Vagina (tissue), 2 donors: ENCODE measurements around the gene CYB5R3. TPM values are rescaled to one million over a fixed set of nuclear protein-coding genes. Genes with fewer than 3 reads are reported as not detected.
A peak's percentile ranks its signal among the peaks of the same experiment; 100 is the strongest.

Experiments
- DNase-seq, 2 donors: peaks; one replicate each; pipeline ENCODE4 v3.0.0-alpha.2; 2017; ENCODE audit errors: extremely low spot score in 2 of 2
- H3K27ac ChIP-seq: fragments of 200-600 bp; sonication (generic); one replicate; pipeline ENCODE4 v1.5.1; 2019
- H3K27me3 ChIP-seq: fragments of 200-600 bp; sonication (generic); one replicate; pipeline ENCODE4 v1.5.1; 2019
- H3K36me3 ChIP-seq, 2 donors: fragments of 200-600 bp; sonication (generic); one replicate each; pipeline ENCODE4 v1.5.1; 2017 to 2019
- H3K4me1 ChIP-seq: fragments of 200-600 bp; sonication (generic); one replicate; pipeline ENCODE4 v1.5.1; 2019
- H3K4me3 ChIP-seq, 2 donors: fragments of 200-600 bp; sonication (generic); 1 replicate in 1 of 2; 2 replicates in 1 of 2; pipeline ENCODE4 v1.5.1; 2016 to 2019
- H3K9me3 ChIP-seq: fragments of 200-600 bp; sonication (generic); one replicate; pipeline ENCODE4 v1.5.1; 2019
- CTCF ChIP-seq, 3 experiments: fragments of 450-650 bp in 2 of 3; fragments of 200-600 bp in 1 of 3; sonication (generic) in 1 of 3; IDR thresholded peaks; one replicate each; pipeline ENCODE4 v1.5.1; 2017 to 2019; ENCODE audit warnings: antibody characterized with exemption in 3 of 3, mild to moderate bottlenecking in 2 of 3, moderate library complexity in 2 of 3
- POLR2A ChIP-seq, 2 donors: fragments of 450-650 bp; IDR thresholded peaks; one replicate each; pipeline ENCODE4 v1.6.1; 2017; ENCODE audit warnings: antibody characterized with exemption in 2 of 2, mild to moderate bottlenecking in 2 of 2, moderate library complexity in 2 of 2
- POLR2AphosphoS5 ChIP-seq, 2 donors: sonication (generic); formaldehyde crosslinking; IDR thresholded peaks; one replicate each; pipeline ENCODE4 v1.9.0; 2017; ENCODE audit warnings: antibody characterized with exemption in 2 of 2, mild to moderate bottlenecking in 2 of 2, low read depth in 1 of 2; ENCODE audit not compliant: insufficient read depth in 1 of 2
- intact Hi-C: fragments of 100-400 bp; cut with DNase I; formaldehyde crosslinking; loops from one replicate; pipeline ENCODE4 v1.15.1; 2023
- total RNA-seq: library from RNA; depleted of rRNA; stranded (reverse); fragments of >200 nt; gene quantifications from one replicate; pipeline ENCODE4 v1.2.3, GENCODE V29; 2016

Gene CYB5R3
- total RNA-seq, 1 donor from 2014 or later: 174 TPM

- Histone ChIP-seq H3K4me1 (peaks cover 35% of the 10 kb centered on the region), H3K36me3 (peaks cover 0 to 81% of the 10 kb centered on the region in 2 donors), H3K9me3 (no peaks in the 10 kb centered on the region), H3K27me3 (no peaks in the 10 kb centered on the region), H3K27ac (no peak overlapping the region), H3K4me3 (no peak overlapping the region)
- no peak for DNase-seq
- intact Hi-C loops: no loop called here
- no peak for TF ChIP-seq POLR2A (IDR thresholded peaks at IDR 0.05)
- no peak for TF ChIP-seq CTCF (IDR thresholded peaks at IDR 0.05)
- no peak for TF ChIP-seq POLR2AphosphoS5 (IDR thresholded peaks at IDR 0.05; ENCODE audit: insufficient read depth in 1 of 2, low read depth in 1 of 2)
These were observed 22.8 kb downstream of the CYB5R3 start for GRCh38 chr22:42626431-42626830.

GRCh38 chr22:42625416-42625815 lies 23.8 kb downstream of the CYB5R3 start:
- H3K9me3 ChIP-seq: no peaks in the 10 kb centered on the region
- peaks cover 0 to 71% of the 10 kb centered on the region in 2 donors for H3K36me3 ChIP-seq
- no peaks in the 10 kb centered on the region for H3K27me3 ChIP-seq
- no peak for DNase-seq
- H3K4me1 ChIP-seq: peaks cover 39% of the 10 kb centered on the region
- no peak overlapping the region for H3K4me3 ChIP-seq
- intact Hi-C loops: no loop called here
- no peak for TF ChIP-seq CTCF (IDR thresholded peaks at IDR 0.05)
- no peak for TF ChIP-seq POLR2A (IDR thresholded peaks at IDR 0.05)
- no peak for TF ChIP-seq POLR2AphosphoS5 (IDR thresholded peaks at IDR 0.05; ENCODE audit: insufficient read depth in 1 of 2, low read depth in 1 of 2)
- no peak overlapping the region for H3K27ac ChIP-seq

- no peak for DNase-seq
- Histone ChIP-seq H3K36me3 (peaks cover 0 to 66% of the 10 kb centered on the region in 2 donors), H3K27ac (peak overlapping the region; percentile 75), H3K4me1 (peaks cover 47% of the 10 kb centered on the region), H3K9me3 (no peaks in the 10 kb centered on the region), H3K27me3 (no peaks in the 10 kb centered on the region), H3K4me3 (no peak overlapping the region)
- intact Hi-C loops: no loop called here
- TF ChIP-seq POLR2A (IDR thresholded peaks at IDR 0.05): no peak
- no peak for TF ChIP-seq CTCF (IDR thresholded peaks at IDR 0.05)
- no peak for TF ChIP-seq POLR2AphosphoS5 (IDR thresholded peaks at IDR 0.05; ENCODE audit: insufficient read depth in 1 of 2, low read depth in 1 of 2)
These were observed 24.6 kb downstream of the CYB5R3 start for GRCh38 chr22:42624551-42625106.

GRCh38 chr22:42623756-42624441 lies 25.3 kb downstream of the CYB5R3 start:
- DNase-seq: no peak
- intact Hi-C loops: no loop called here
- peaks cover 52% of the 10 kb centered on the region for H3K4me1 ChIP-seq
- no peak overlapping the region for H3K4me3 ChIP-seq
- no peak for TF ChIP-seq POLR2A (IDR thresholded peaks at IDR 0.05)
- no peak for TF ChIP-seq CTCF (IDR thresholded peaks at IDR 0.05)
- TF ChIP-seq POLR2AphosphoS5 (IDR thresholded peaks at IDR 0.05; ENCODE audit: insufficient read depth in 1 of 2, low read depth in 1 of 2): no peak
- peak overlapping the region; percentile 75 for H3K27ac ChIP-seq
- no peaks in the 10 kb centered on the region for H3K9me3 ChIP-seq
- no peaks in the 10 kb centered on the region for H3K27me3 ChIP-seq
- H3K36me3 ChIP-seq: peaks cover 0 to 66% of the 10 kb centered on the region in 2 donors

GRCh38 chr22:42623301-42623751 lies 25.9 kb downstream of the CYB5R3 start:
- no peak overlapping the region for H3K4me3 ChIP-seq
- no peaks in the 10 kb centered on the region for H3K27me3 ChIP-seq
- peak overlapping the region; percentile 75 for H3K27ac ChIP-seq
- TF ChIP-seq POLR2A (IDR thresholded peaks at IDR 0.05): no peak
- no peak for TF ChIP-seq CTCF (IDR thresholded peaks at IDR 0.05)
- TF ChIP-seq POLR2AphosphoS5 (IDR thresholded peaks at IDR 0.05; ENCODE audit: insufficient read depth in 1 of 2, low read depth in 1 of 2): no peak
- intact Hi-C loops: no loop called here
- H3K36me3 ChIP-seq: peaks cover 0 to 62% of the 10 kb centered on the region in 2 donors
- no peaks in the 10 kb centered on the region for H3K9me3 ChIP-seq
- DNase-seq: no peak
- H3K4me1 ChIP-seq: peaks cover 52% of the 10 kb centered on the region
